HCT116 (cell line): ENCODE data around the gene PTPN22. TPM values are rescaled to one million over a fixed set of nuclear protein-coding genes. Genes with fewer than 3 reads are reported as not detected.

ENCODE experiments used
- ATAC-seq: fragments of 200-7000 bp; cut with Tn5 transposase; 2 replicates; pipeline ENCODE4 v1.9.1; 2020; ENCODE audit warnings: mild to moderate bottlenecking, moderate library complexity
- BruUV-seq: library from RNA; stranded (reverse); fragments of 400-500 nt; replicated peaks from 2 replicates; lab custom pipeline; 2021; lab: Mats Ljungman, UMichigan
- CTCF ChIA-PET: fragments of 300-600 bp; sonication (Branson Sonifier 250); formaldehyde crosslinking; loops from one replicate; lab custom pipeline; 2021; ENCODE audit warnings: antibody characterized with exemption; lab: Charles Lee
- POLR2A ChIA-PET: fragments of 300-600, 350-600 bp; sonication (Branson Sonifier 250); formaldehyde crosslinking; loops from one replicate; lab custom pipeline; 2021; ENCODE audit warnings: antibody characterized with exemption; lab: Charles Lee
- RAD21 ChIA-PET, 2 experiments: fragments of 300-600 bp; sonication (Branson Sonifier 250); formaldehyde crosslinking; loops; one replicate each; lab custom pipeline; 2023; ENCODE audit warnings: low total read pairs in 2 of 2; ENCODE audit not compliant: uncharacterized antibody in 2 of 2, unreplicated experiment in 2 of 2, low non-redundant PET in 1 of 2; lab: Charles Lee
- DNase-seq: peaks from one replicate; pipeline ENCODE4 v3.0.0-alpha.2; 2010; ENCODE audit warnings: low read depth, low spot score
- H2AFZ ChIP-seq: fragments of 200-600 bp; shearing (Covaris generic), sonication (generic); 2 replicates; pipeline ENCODE4 v1.6.1; 2017; ENCODE audit warnings: low read depth, mixed run types, mixed read lengths, antibody characterized with exemption, low read length; ENCODE audit not compliant: poor library complexity, severe bottlenecking
- H3K27ac ChIP-seq: 2 replicates; pipeline ENCODE4 v1.5.1; 2012; ENCODE audit warnings: low read depth, low read length
- H3K27me3 ChIP-seq: fragments of 200-600 bp; sonication (generic); 2 replicates; pipeline ENCODE4 v1.6.1; 2016; ENCODE audit warnings: mixed run types, low read length, mixed read lengths; ENCODE audit not compliant: insufficient read depth
- H3K36me3 ChIP-seq, 2 experiments: fragments of 200-500 bp in 1 of 2; fragments of 200-600 bp in 1 of 2; sonication (Bioruptor generic) in 1 of 2; sonication (generic) in 1 of 2; 2 replicates each; pipeline versions ENCODE4 v1.5.1 to v1.6.1; 2014 to 2016; ENCODE audit warnings: low read length in 2 of 2, inconsistent platforms in 1 of 2, mixed read lengths in 1 of 2, mixed run types in 1 of 2; ENCODE audit not compliant: insufficient read depth in 2 of 2, control insufficient read depth in 1 of 2
- H3K4me1 ChIP-seq, 2 experiments: fragments of 200-600 bp in 1 of 2; sonication (generic) in 1 of 2; 2 replicates each; pipeline versions ENCODE4 v1.5.1 to v1.6.1; 2012 to 2017; ENCODE audit warnings: low read length in 2 of 2, inconsistent platforms in 1 of 2, mild to moderate bottlenecking in 1 of 2, mixed read lengths in 1 of 2, mixed run types in 1 of 2, moderate library complexity in 1 of 2; ENCODE audit not compliant: insufficient read depth in 2 of 2, control insufficient read depth in 1 of 2
- H3K4me2 ChIP-seq: fragments of 200-600 bp; sonication (generic); 2 replicates; pipeline ENCODE4 v1.6.1; 2017; ENCODE audit warnings: mixed run types, low read length, mixed read lengths
- H3K4me3 ChIP-seq, 2 experiments: fragments of 200-600 bp in 1 of 2; sonication (generic) in 1 of 2; replicated peaks in 1 of 2; 2 replicates each; pipeline ENCODE4 v1.5.1; 2011 to 2016; ENCODE audit warnings: low read length in 2 of 2, control low read depth in 1 of 2, low read depth in 1 of 2, mild to moderate bottlenecking in 1 of 2, mixed read lengths in 1 of 2, mixed run types in 1 of 2
- H3K79me2 ChIP-seq: fragments of 200-600 bp; sonication (generic); 2 replicates; pipeline ENCODE4 v1.6.1; 2017; ENCODE audit warnings: mild to moderate bottlenecking, mixed run types, low read length, moderate library complexity, mixed read lengths; ENCODE audit not compliant: insufficient read depth
- H3K9ac ChIP-seq: fragments of 200-600 bp; sonication (generic); 2 replicates; pipeline ENCODE4 v1.6.1; 2016; ENCODE audit warnings: low read length, mixed read lengths
- H3K9me2 ChIP-seq: fragments of 200-600 bp; sonication (generic), shearing (Covaris generic); 2 replicates; pipeline ENCODE4 v1.6.1; 2017; ENCODE audit warnings: mixed run types, mild to moderate bottlenecking, moderate library complexity; ENCODE audit not compliant: insufficient read depth
- H3K9me3 ChIP-seq, 2 experiments: fragments of 200-500 bp in 1 of 2; fragments of 200-600 bp in 1 of 2; sonication (Bioruptor generic) in 1 of 2; sonication (generic) in 1 of 2; 2 replicates each; pipeline ENCODE4 v1.6.1; 2014 to 2017; ENCODE audit warnings: low read length in 2 of 2, mixed read lengths in 2 of 2, inconsistent platforms in 1 of 2, low read depth in 1 of 2, mild to moderate bottlenecking in 1 of 2, mixed run types in 1 of 2, moderate library complexity in 1 of 2; ENCODE audit not compliant: control insufficient read depth in 1 of 2, insufficient read depth in 1 of 2
- H4K20me1 ChIP-seq: fragments of 200-600 bp; sonication (generic), shearing (Covaris generic); 2 replicates; pipeline ENCODE4 v1.6.1; 2017; ENCODE audit warnings: mixed run types, mild to moderate bottlenecking, moderate library complexity; ENCODE audit not compliant: insufficient read depth
- CEBPB ChIP-seq: IDR thresholded peaks from 2 replicates; pipeline ENCODE4 v1.6.1; 2012; ENCODE audit warnings: low read depth
- CTCF ChIP-seq, 3 experiments: fragments of 200-600 bp in 1 of 3; sonication (generic) in 1 of 3; IDR thresholded peaks in 2 of 3; conservative IDR thresholded peaks in 1 of 3; 2 replicates each; pipeline ENCODE4 v1.5.1; 2012 to 2017; ENCODE audit warnings: low read depth in 2 of 3, low read length in 2 of 3, antibody characterized with exemption in 1 of 3, borderline replicate concordance in 1 of 3, control low read depth in 1 of 3, mild to moderate bottlenecking in 1 of 3, mixed read lengths in 1 of 3, mixed run types in 1 of 3, moderate library complexity in 1 of 3; ENCODE audit not compliant: insufficient read depth in 1 of 3
- EGR1 ChIP-seq: IDR thresholded peaks from 2 replicates; pipeline ENCODE4 v1.6.1; 2012; ENCODE audit warnings: low read depth
- ELF1 ChIP-seq: IDR thresholded peaks from 2 replicates; pipeline ENCODE4 v1.6.1; 2012; ENCODE audit warnings: low read depth, borderline replicate concordance
- EZH2 ChIP-seq: fragments of 200-600 bp; sonication (generic); IDR thresholded peaks from 2 replicates; pipeline ENCODE4 v1.6.1; 2017; ENCODE audit warnings: antibody characterized with exemption, mixed run types
- JUND ChIP-seq: IDR thresholded peaks from 2 replicates; pipeline ENCODE4 v1.6.1; 2012
- MAX ChIP-seq: IDR thresholded peaks from 2 replicates; pipeline ENCODE4 v1.6.1; 2012
- SIN3A ChIP-seq: IDR thresholded peaks from 2 replicates; pipeline ENCODE4 v1.6.1; 2012; ENCODE audit warnings: low read depth
- SP1 ChIP-seq: IDR thresholded peaks from 2 replicates; pipeline ENCODE4 v1.6.1; 2012; ENCODE audit warnings: low read depth
- SRF ChIP-seq: IDR thresholded peaks from 2 replicates; pipeline ENCODE4 v1.6.1; 2012; ENCODE audit warnings: low read depth
- TCF7L2 ChIP-seq: IDR thresholded peaks from 2 replicates; pipeline ENCODE4 v1.7.0; 2011; ENCODE audit warnings: borderline replicate concordance, inconsistent platforms; ENCODE audit not compliant: insufficient read depth, insufficient read length; ENCODE audit errors: extremely low read depth
- ZBTB33 ChIP-seq: IDR thresholded peaks from 2 replicates; pipeline ENCODE4 v1.6.1; 2011; ENCODE audit warnings: mild to moderate bottlenecking, low read length, moderate library complexity; ENCODE audit not compliant: insufficient replicate concordance; ENCODE audit errors: extremely low read depth
- ZNF274 ChIP-seq: fragments of 200-500 bp; sonication (Bioruptor generic); IDR thresholded peaks from 2 replicates; pipeline ENCODE4 v1.6.1; 2014; ENCODE audit warnings: mild to moderate bottlenecking, low read depth, low read length, inconsistent platforms
- intact Hi-C: fragments of 100-400 bp; cut with micrococcal nuclease; formaldehyde crosslinking; loops from 2 replicates; pipeline ENCODE4 v1.10.0; 2022
- total RNA-seq: library from RNA; stranded (reverse); gene quantifications from one replicate; pipeline ENCODE4 v1.2.1, GENCODE V29; 2021; ENCODE audit not compliant: unreplicated experiment

Gene PTPN22
- total RNA-seq, 1 experiment from 2014 or later, result 0.17 TPM

- TF ChIP-seq SIN3A (no peak), EGR1 (no peak), SRF (no peak), MAX (no peak), ZBTB33 (no peak), ELF1 (no peak)
- TF ChIP-seq, all 23 proteins: peak for 0
Measured at GRCh38 chr1:113787663-113788062, 83.8 kb downstream of the PTPN22 start (continued).

GRCh38 chr1:113786069-113786468 is 85.4 kb downstream of the PTPN22 start:
- Histone ChIP-seq H3K9ac (no peak overlapping the region), H4K20me1 (no peaks in the 10 kb centered on the region), H3K27me3 (no peaks in the 10 kb centered on the region), H3K36me3 (no peaks in the 10 kb centered on the region), H3K4me3 (no peak overlapping the region), H3K79me2 (peaks cover 51% of the 10 kb centered on the region), H3K4me1 (peaks cover 3 to 12% of the 10 kb centered on the region in 2 experiments), H3K9me3 (no peaks in the 10 kb centered on the region), H3K9me2 (no peaks in the 10 kb centered on the region), H3K4me2 (peak overlapping the region; percentile 24), H2AFZ (no peak overlapping the region), H3K27ac (no peak overlapping the region)
- RAD21 ChIA-PET, result interaction anchor here in 1 of 2 experiments (0.7 kb wide), 1 partner anchor 10 kb away, joined by 3 read pairs; no protein-coding TSS in a partner anchor
- CTCF ChIA-PET, result no interaction called here
- TF ChIP-seq SRF (no peak), JUND (no peak), ELF1 (no peak), SP1 (no peak), CEBPB (no peak), ZNF274 (no peak), TCF7L2 (no peak), CTCF (IDR thresholded peaks at IDR 0.05 in 2 of 3, conservative IDR thresholded peaks at IDR 0.05 in 1 of 3; ENCODE audit: borderline replicate concordance in 1 of 3, insufficient read depth in 1 of 3, low read depth in 2 of 3, low read length in 2 of 3) (no peak), EZH2 (no peak)
- DNase-seq (no peak), ATAC-seq (no peak)
- BruUV-seq, result no TSS peak
- POLR2A ChIA-PET, result no interaction called here
- intact Hi-C loops, result no loop called here
